A549 (cell line): ENCODE data around the gene ABCA1. TPM values are rescaled to one million over a fixed set of nuclear protein-coding genes. Genes with fewer than 3 reads are reported as not detected.

ENCODE experiments used
- ATAC-seq, 2 experiments: fragments of 200-7000 bp in 1 of 2; fragments of >200 bp in 1 of 2; cut with Nextera tagmentation in 1 of 2; cut with Tn5 transposase in 1 of 2; 3 replicates each; pipeline versions ENCODE4 v1.8.0 to v1.9.1; 2018 to 2020; ENCODE audit warnings: mild to moderate bottlenecking in 1 of 2, moderate library complexity in 1 of 2
- CTCF ChIA-PET: fragments of 300-600 bp; sonication (Branson Sonifier 250); formaldehyde crosslinking; extraction: SDS; loops from one replicate; lab custom pipeline; 2021; ENCODE audit warnings: antibody characterized with exemption, inconsistent platforms; lab: Yijun Ruan, JAX
- POLR2A ChIA-PET: fragments of 350-600 bp; formaldehyde crosslinking; extraction: SDS; loops from one replicate; lab custom pipeline; 2021; ENCODE audit warnings: antibody characterized with exemption, inconsistent platforms; lab: Yijun Ruan, JAX
- DNase-seq, 2 experiments: peaks; one replicate each; pipeline versions ENCODE4 v3.0.0 to v3.0.0-alpha.2; 2011 to 2016; ENCODE audit warnings: low read depth in 1 of 2, low spot score in 1 of 2
- FAIRE-seq: peaks from 2 replicates; lab custom pipeline; 2011; peaks lifted over from hg19 to GRCh38; lab: Jason Lieb, UNC
- H3K27ac ChIP-seq, 2 experiments: fragments of >200 bp; sonication (Bioruptor Twin); formaldehyde crosslinking; 3 replicates each; pipeline ENCODE4 v1.5.1; 2016 to 2017
- H3K4me1 ChIP-seq: fragments of >200 bp; sonication (Bioruptor Twin); formaldehyde crosslinking; 3 replicates; pipeline ENCODE4 v1.6.1; 2016
- H3K4me2 ChIP-seq: fragments of >200 bp; sonication (Bioruptor Twin); formaldehyde crosslinking; 3 replicates; pipeline ENCODE4 v1.6.1; 2016
- H3K4me3 ChIP-seq: fragments of >200 bp; sonication (Bioruptor Twin); formaldehyde crosslinking; 3 replicates; pipeline ENCODE4 v1.5.1; 2016
- H3K9me3 ChIP-seq: fragments of >200 bp; sonication (Bioruptor Twin); formaldehyde crosslinking; 3 replicates; pipeline ENCODE4 v1.6.1; 2016
- BCL3 ChIP-seq: fragments of >200 bp; sonication (Bioruptor Twin); formaldehyde crosslinking; IDR thresholded peaks from 3 replicates; pipeline ENCODE4 v1.6.1; 2016
- BHLHE40 ChIP-seq: IDR thresholded peaks from 2 replicates; pipeline ENCODE4 v1.6.1; 2012; ENCODE audit warnings: low read depth, low read length, inconsistent platforms
- CHD4 ChIP-seq: fragments of 200-600 bp; sonication (generic); IDR thresholded peaks from 2 replicates; pipeline ENCODE4 v1.6.1; 2016; ENCODE audit warnings: antibody characterized with exemption, mild to moderate bottlenecking, borderline replicate concordance
- FOSL2 ChIP-seq, 2 experiments: fragments of 450-650 bp in 1 of 2; fragments of >200 bp in 1 of 2; sonication (Bioruptor Twin) in 1 of 2; formaldehyde crosslinking; IDR thresholded peaks; 2 replicates each; pipeline versions ENCODE4 v1.5.0 to v1.6.1; 2016 to 2020; ENCODE audit warnings: mild to moderate bottlenecking in 1 of 2, moderate library complexity in 1 of 2
- HDAC2 ChIP-seq: fragments of 200-600 bp; sonication (generic); IDR thresholded peaks from 2 replicates; pipeline ENCODE4 v1.6.1; 2016
- HES2 ChIP-seq: fragments of >200 bp; sonication (Bioruptor Twin); formaldehyde crosslinking; IDR thresholded peaks from 2 replicates; pipeline ENCODE4 v1.6.1; 2016
- JUNB ChIP-seq: fragments of >200 bp; sonication (Bioruptor Twin); formaldehyde crosslinking; IDR thresholded peaks from 2 replicates; pipeline ENCODE4 v1.6.1; 2016
- MYC ChIP-seq: IDR thresholded peaks from 2 replicates; pipeline ENCODE4 v1.6.1; 2012; ENCODE audit warnings: mild to moderate bottlenecking, inconsistent platforms, low read length, improper control_type of control experiment, borderline replicate concordance
- NPAS2 ChIP-seq: fragments of 250-450 bp; sonication (Bioruptor Pico); IDR thresholded peaks from 2 replicates; pipeline ENCODE4 v1.8.0; 2022; ENCODE audit warnings: mild to moderate bottlenecking, moderate library complexity, borderline replicate concordance
- RARB ChIP-seq: fragments of 250-450 bp; sonication (Bioruptor Pico); IDR thresholded peaks from 2 replicates; pipeline ENCODE4 v1.8.0; 2021; ENCODE audit warnings: mild to moderate bottlenecking, moderate library complexity
- RFX5 ChIP-seq: fragments of 450-650 bp; IDR thresholded peaks from 2 replicates; pipeline ENCODE4 v1.7.1; 2014; ENCODE audit warnings: antibody characterized with exemption, mild to moderate bottlenecking, moderate library complexity
- SREBF2 ChIP-seq: fragments of 450-650 bp; IDR thresholded peaks from 2 replicates; pipeline ENCODE4 v1.6.1; 2014; ENCODE audit warnings: mild to moderate bottlenecking, moderate library complexity
- TFCP2L1 ChIP-seq: fragments of 250-450 bp; sonication (Bioruptor Pico); IDR thresholded peaks from 2 replicates; pipeline ENCODE4 v1.5.0; 2021; ENCODE audit warnings: mild to moderate bottlenecking
- TP53 ChIP-seq: fragments of 250-450 bp; sonication (Bioruptor Pico); IDR thresholded peaks from 2 replicates; pipeline ENCODE4 v1.5.0; 2021; ENCODE audit warnings: mild to moderate bottlenecking, moderate library complexity
- USF2 ChIP-seq: fragments of 450-650 bp; IDR thresholded peaks from 2 replicates; pipeline ENCODE4 v1.6.1; 2014; ENCODE audit warnings: antibody characterized with exemption
- ZFP36 ChIP-seq: fragments of 450-650 bp; IDR thresholded peaks from 2 replicates; pipeline ENCODE4 v1.6.1; 2014; ENCODE audit warnings: borderline replicate concordance; ENCODE audit not compliant: partially characterized antibody
- ZNF302 ChIP-seq: fragments of 250-450 bp; sonication (Bioruptor Pico); IDR thresholded peaks from 2 replicates; pipeline ENCODE4 v1.9.0; 2021; ENCODE audit warnings: inconsistent platforms, mild to moderate bottlenecking, moderate library complexity
- ZSCAN20 ChIP-seq: fragments of 250-450 bp; sonication (Bioruptor Pico); IDR thresholded peaks from 2 replicates; pipeline ENCODE4 v1.8.0; 2022; ENCODE audit warnings: mild to moderate bottlenecking, moderate library complexity
- WGBS: methylation state at CpG from one replicate; pipeline ENCODE4 v1.1.6; 2017; ENCODE audit errors: missing lambda C conversion rate; 5-methylcytosine and 5-hydroxymethylcytosine counted together
- polyA plus RNA-seq, 4 experiments: library from polyadenylated mRNA; depleted of rRNA in 3 of 4; stranded (reverse); fragments of >200 nt; fragmentation: RNase III in 1 of 4; extraction: RNeasy Plus Mini Kit Qiagen cat#74134 plus additional on column Dnase treatment in 1 of 4; gene quantifications; 2 replicates in 3 of 4; 3 replicates in 1 of 4; pipeline ENCODE4 v1.2.3, GENCODE V29; 2011 to 2017
- TF ChIP-seq, protein P1 (sequence below): fragments of 250-450 bp; sonication (Bioruptor Pico); IDR thresholded peaks from 2 replicates; pipeline ENCODE4 v1.5.0; 2020; ENCODE audit warnings: low read depth, mild to moderate bottlenecking, moderate library complexity
- TF ChIP-seq, protein P2 (sequence below): fragments of >200 bp; sonication (Bioruptor Twin); formaldehyde crosslinking; IDR thresholded peaks from 3 replicates; pipeline ENCODE4 v1.5.1; 2016
- TF ChIP-seq, protein P3 (sequence below): IDR thresholded peaks from 2 replicates; pipeline ENCODE4 v1.6.1; 2012

Gene ABCA1
- polyA plus RNA-seq, 2 of the 4 experiments (the other 2 are of a cell fraction), result 3.6 to 12.0 TPM

GRCh38 chr9:104961238-104961637 lies 33.3 kb upstream of the ABCA1 start:
- TF ChIP-seq USF2 (no peak), FOSL2 (IDR thresholded peaks at IDR 0.05) (no peak), FOSL2 (CRISPR knock-in tag; IDR thresholded peaks at IDR 0.05) (peak; percentile 57; the same call in 1 of the 2 replicates), ZFP36 (no peak)
- TF ChIP-seq, all 56 proteins: peak for 1
- ChIA-PET CTCF (interaction anchor here (0.9 kb wide), 1 partner anchor 35 kb away, joined by 9 read pairs; no protein-coding TSS in a partner anchor), POLR2A (interaction anchor here (0.7 kb wide), 1 partner anchor 103 kb away, joined by 4 read pairs; no protein-coding TSS in a partner anchor)
- Histone ChIP-seq H3K4me3 (no peak overlapping the region), H3K4me1 (peaks cover 7% of the 10 kb centered on the region), H3K27ac (no peak overlapping the region), H3K4me2 (peak overlapping the region; percentile 3; the same call in 1 of the 3 replicates), H3K9me3 (no peaks in the 10 kb centered on the region)
- FAIRE-seq (no peak), DNase-seq (peak; percentile 18 to 52), ATAC-seq (peak; percentile 34 to 63; a peak in 2 of 6 replicates)
- 56% methylated on average over 5 of the region's 5 CpGs for WGBS

DNA sequence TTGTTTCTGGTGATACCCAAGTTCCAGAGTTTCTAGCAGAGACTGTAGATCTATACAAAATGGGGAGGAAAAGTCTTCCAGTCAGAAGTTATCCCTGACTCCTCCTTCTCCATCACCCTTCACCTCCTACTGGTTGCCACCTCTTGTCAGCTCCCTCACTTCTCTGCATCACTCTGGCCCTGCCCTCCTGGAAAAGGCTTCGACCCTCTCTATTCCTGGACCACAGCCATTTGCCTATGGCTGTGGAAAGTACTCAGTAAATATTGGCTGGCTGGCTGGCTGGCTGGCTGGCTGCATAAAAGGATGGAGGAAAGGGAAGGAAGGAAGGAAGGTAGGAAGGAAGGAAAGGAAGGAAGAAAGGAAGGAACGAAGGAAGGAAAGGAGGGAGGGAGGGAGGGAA lies 32.7 kb upstream of the ABCA1 start:
- ChIA-PET POLR2A (no interaction called here), CTCF (interaction anchor here (0.9 kb wide), 1 partner anchor 34 kb away, joined by 9 read pairs; no protein-coding TSS in a partner anchor)
- DNase-seq (no peak), ATAC-seq (peak in 1 of 2 experiments; percentile 45; a peak in 3 of 6 replicates), FAIRE-seq (no peak)
- H3K4me2 ChIP-seq, result no peak overlapping the region
- H3K4me1 ChIP-seq, result peaks cover 7% of the 10 kb centered on the region
- H3K4me3 ChIP-seq, result no peak overlapping the region
- 32% methylated on average over 2 of the region's 2 CpGs for WGBS
- no peaks in the 10 kb centered on the region for H3K9me3 ChIP-seq
- no peak overlapping the region for H3K27ac ChIP-seq
- TF ChIP-seq TFCP2L1 (CRISPR knock-in tag), result no peak
- TF ChIP-seq ZSCAN20 (CRISPR knock-in tag), result no peak
- TF ChIP-seq TP53 (CRISPR knock-in tag), result no peak
- no peak for TF ChIP-seq BCL3
- TF ChIP-seq BHLHE40, result no peak
- no peak for TF ChIP-seq ZNF302
- no peak for TF ChIP-seq JUNB
- TF ChIP-seq RFX5, result no peak
- TF ChIP-seq, protein P1, sequence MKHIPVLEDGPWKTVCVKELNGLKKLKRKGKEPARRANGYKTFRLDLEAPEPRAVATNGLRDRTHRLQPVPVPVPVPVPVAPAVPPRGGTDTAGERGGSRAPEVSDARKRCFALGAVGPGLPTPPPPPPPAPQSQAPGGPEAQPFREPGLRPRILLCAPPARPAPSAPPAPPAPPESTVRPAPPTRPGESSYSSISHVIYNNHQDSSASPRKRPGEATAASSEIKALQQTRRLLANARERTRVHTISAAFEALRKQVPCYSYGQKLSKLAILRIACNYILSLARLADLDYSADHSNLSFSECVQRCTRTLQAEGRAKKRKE (CRISPR knock-in tag), result no peak
- TF ChIP-seq HDAC2, result no peak
- TF ChIP-seq RARB (CRISPR knock-in tag), result no peak
- TF ChIP-seq CHD4, result no peak
- no peak for TF ChIP-seq MYC
- TF ChIP-seq, protein P2, sequence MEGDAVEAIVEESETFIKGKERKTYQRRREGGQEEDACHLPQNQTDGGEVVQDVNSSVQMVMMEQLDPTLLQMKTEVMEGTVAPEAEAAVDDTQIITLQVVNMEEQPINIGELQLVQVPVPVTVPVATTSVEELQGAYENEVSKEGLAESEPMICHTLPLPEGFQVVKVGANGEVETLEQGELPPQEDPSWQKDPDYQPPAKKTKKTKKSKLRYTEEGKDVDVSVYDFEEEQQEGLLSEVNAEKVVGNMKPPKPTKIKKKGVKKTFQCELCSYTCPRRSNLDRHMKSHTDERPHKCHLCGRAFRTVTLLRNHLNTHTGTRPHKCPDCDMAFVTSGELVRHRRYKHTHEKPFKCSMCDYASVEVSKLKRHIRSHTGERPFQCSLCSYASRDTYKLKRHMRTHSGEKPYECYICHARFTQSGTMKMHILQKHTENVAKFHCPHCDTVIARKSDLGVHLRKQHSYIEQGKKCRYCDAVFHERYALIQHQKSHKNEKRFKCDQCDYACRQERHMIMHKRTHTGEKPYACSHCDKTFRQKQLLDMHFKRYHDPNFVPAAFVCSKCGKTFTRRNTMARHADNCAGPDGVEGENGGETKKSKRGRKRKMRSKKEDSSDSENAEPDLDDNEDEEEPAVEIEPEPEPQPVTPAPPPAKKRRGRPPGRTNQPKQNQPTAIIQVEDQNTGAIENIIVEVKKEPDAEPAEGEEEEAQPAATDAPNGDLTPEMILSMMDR, result no peak
- TF ChIP-seq HES2, result no peak
- no peak for TF ChIP-seq NPAS2
- TF ChIP-seq SREBF2, result no peak
- TF ChIP-seq, protein P3, sequence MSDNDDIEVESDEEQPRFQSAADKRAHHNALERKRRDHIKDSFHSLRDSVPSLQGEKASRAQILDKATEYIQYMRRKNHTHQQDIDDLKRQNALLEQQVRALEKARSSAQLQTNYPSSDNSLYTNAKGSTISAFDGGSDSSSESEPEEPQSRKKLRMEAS, result no peak
